ENCODE measurements around the gene ITGB7.

The ITGB7 gene

GRCh38 chr12:53143355-53143754 is 63.7 kb downstream of the ITGB7 start:
- DNase-seq = no peak

All from C1 segment of cervical spinal cord (tissue), 14 donors.